HCT116 (cell line): ENCODE data around the gene PAQR6. TPM values are rescaled to one million over a fixed set of nuclear protein-coding genes. Genes with fewer than 3 reads are reported as not detected.

Experiments used
- ATAC-seq: fragments of 200-7000 bp; cut with Tn5 transposase; 2 replicates; pipeline ENCODE4 v1.9.1; 2020; ENCODE audit warnings: mild to moderate bottlenecking, moderate library complexity
- BruUV-seq: library from RNA; stranded (reverse); fragments of 400-500 nt; replicated peaks from 2 replicates; lab custom pipeline; 2021; lab: Mats Ljungman, UMichigan
- CTCF ChIA-PET: fragments of 300-600 bp; sonication (Branson Sonifier 250); formaldehyde crosslinking; loops from one replicate; lab custom pipeline; 2021; ENCODE audit warnings: antibody characterized with exemption; lab: Charles Lee
- POLR2A ChIA-PET: fragments of 300-600, 350-600 bp; sonication (Branson Sonifier 250); formaldehyde crosslinking; loops from one replicate; lab custom pipeline; 2021; ENCODE audit warnings: antibody characterized with exemption; lab: Charles Lee
- RAD21 ChIA-PET, 2 experiments: fragments of 300-600 bp; sonication (Branson Sonifier 250); formaldehyde crosslinking; loops; one replicate each; lab custom pipeline; 2023; ENCODE audit warnings: low total read pairs in 2 of 2; ENCODE audit not compliant: uncharacterized antibody in 2 of 2, unreplicated experiment in 2 of 2, low non-redundant PET in 1 of 2; lab: Charles Lee
- DNase-seq: peaks from one replicate; pipeline ENCODE4 v3.0.0-alpha.2; 2010; ENCODE audit warnings: low read depth, low spot score
- H2AFZ ChIP-seq: fragments of 200-600 bp; shearing (Covaris generic), sonication (generic); 2 replicates; pipeline ENCODE4 v1.6.1; 2017; ENCODE audit warnings: low read depth, mixed run types, mixed read lengths, antibody characterized with exemption, low read length; ENCODE audit not compliant: poor library complexity, severe bottlenecking
- H3K27ac ChIP-seq: 2 replicates; pipeline ENCODE4 v1.5.1; 2012; ENCODE audit warnings: low read depth, low read length
- H3K27me3 ChIP-seq: fragments of 200-600 bp; sonication (generic); 2 replicates; pipeline ENCODE4 v1.6.1; 2016; ENCODE audit warnings: mixed run types, low read length, mixed read lengths; ENCODE audit not compliant: insufficient read depth
- H3K36me3 ChIP-seq, 2 experiments: fragments of 200-500 bp in 1 of 2; fragments of 200-600 bp in 1 of 2; sonication (Bioruptor generic) in 1 of 2; sonication (generic) in 1 of 2; 2 replicates each; pipeline versions ENCODE4 v1.5.1 to v1.6.1; 2014 to 2016; ENCODE audit warnings: low read length in 2 of 2, inconsistent platforms in 1 of 2, mixed read lengths in 1 of 2, mixed run types in 1 of 2; ENCODE audit not compliant: insufficient read depth in 2 of 2, control insufficient read depth in 1 of 2
- H3K4me1 ChIP-seq, 2 experiments: fragments of 200-600 bp in 1 of 2; sonication (generic) in 1 of 2; 2 replicates each; pipeline versions ENCODE4 v1.5.1 to v1.6.1; 2012 to 2017; ENCODE audit warnings: low read length in 2 of 2, inconsistent platforms in 1 of 2, mild to moderate bottlenecking in 1 of 2, mixed read lengths in 1 of 2, mixed run types in 1 of 2, moderate library complexity in 1 of 2; ENCODE audit not compliant: insufficient read depth in 2 of 2, control insufficient read depth in 1 of 2
- H3K4me2 ChIP-seq: fragments of 200-600 bp; sonication (generic); 2 replicates; pipeline ENCODE4 v1.6.1; 2017; ENCODE audit warnings: mixed run types, low read length, mixed read lengths
- H3K4me3 ChIP-seq, 2 experiments: fragments of 200-600 bp in 1 of 2; sonication (generic) in 1 of 2; replicated peaks in 1 of 2; 2 replicates each; pipeline ENCODE4 v1.5.1; 2011 to 2016; ENCODE audit warnings: low read length in 2 of 2, control low read depth in 1 of 2, low read depth in 1 of 2, mild to moderate bottlenecking in 1 of 2, mixed read lengths in 1 of 2, mixed run types in 1 of 2
- H3K79me2 ChIP-seq: fragments of 200-600 bp; sonication (generic); 2 replicates; pipeline ENCODE4 v1.6.1; 2017; ENCODE audit warnings: mild to moderate bottlenecking, mixed run types, low read length, moderate library complexity, mixed read lengths; ENCODE audit not compliant: insufficient read depth
- H3K9ac ChIP-seq: fragments of 200-600 bp; sonication (generic); 2 replicates; pipeline ENCODE4 v1.6.1; 2016; ENCODE audit warnings: low read length, mixed read lengths
- H3K9me2 ChIP-seq: fragments of 200-600 bp; sonication (generic), shearing (Covaris generic); 2 replicates; pipeline ENCODE4 v1.6.1; 2017; ENCODE audit warnings: mixed run types, mild to moderate bottlenecking, moderate library complexity; ENCODE audit not compliant: insufficient read depth
- H3K9me3 ChIP-seq, 2 experiments: fragments of 200-500 bp in 1 of 2; fragments of 200-600 bp in 1 of 2; sonication (Bioruptor generic) in 1 of 2; sonication (generic) in 1 of 2; 2 replicates each; pipeline ENCODE4 v1.6.1; 2014 to 2017; ENCODE audit warnings: low read length in 2 of 2, mixed read lengths in 2 of 2, inconsistent platforms in 1 of 2, low read depth in 1 of 2, mild to moderate bottlenecking in 1 of 2, mixed run types in 1 of 2, moderate library complexity in 1 of 2; ENCODE audit not compliant: control insufficient read depth in 1 of 2, insufficient read depth in 1 of 2
- H4K20me1 ChIP-seq: fragments of 200-600 bp; sonication (generic), shearing (Covaris generic); 2 replicates; pipeline ENCODE4 v1.6.1; 2017; ENCODE audit warnings: mixed run types, mild to moderate bottlenecking, moderate library complexity; ENCODE audit not compliant: insufficient read depth
- CBX3 ChIP-seq: IDR thresholded peaks from 2 replicates; pipeline ENCODE4 v1.6.1; 2012; ENCODE audit warnings: low read depth
- ELF1 ChIP-seq: IDR thresholded peaks from 2 replicates; pipeline ENCODE4 v1.6.1; 2012; ENCODE audit warnings: low read depth, borderline replicate concordance
- EZH2 ChIP-seq: fragments of 200-600 bp; sonication (generic); IDR thresholded peaks from 2 replicates; pipeline ENCODE4 v1.6.1; 2017; ENCODE audit warnings: antibody characterized with exemption, mixed run types
- POLR2AphosphoS5 ChIP-seq: IDR thresholded peaks from 2 replicates; pipeline ENCODE4 v1.6.1; 2011; ENCODE audit warnings: mild to moderate bottlenecking, low read depth, low read length, moderate library complexity
- RAD21 ChIP-seq: IDR thresholded peaks from 2 replicates; pipeline ENCODE4 v1.6.1; 2012; ENCODE audit warnings: low read depth, mild to moderate bottlenecking
- SIN3A ChIP-seq: IDR thresholded peaks from 2 replicates; pipeline ENCODE4 v1.6.1; 2012; ENCODE audit warnings: low read depth
- SP1 ChIP-seq: IDR thresholded peaks from 2 replicates; pipeline ENCODE4 v1.6.1; 2012; ENCODE audit warnings: low read depth
- SRF ChIP-seq: IDR thresholded peaks from 2 replicates; pipeline ENCODE4 v1.6.1; 2012; ENCODE audit warnings: low read depth
- TCF7L2 ChIP-seq: IDR thresholded peaks from 2 replicates; pipeline ENCODE4 v1.7.0; 2011; ENCODE audit warnings: borderline replicate concordance, inconsistent platforms; ENCODE audit not compliant: insufficient read depth, insufficient read length; ENCODE audit errors: extremely low read depth
- YY1 ChIP-seq: IDR thresholded peaks from 2 replicates; pipeline ENCODE4 v1.6.1; 2011; ENCODE audit warnings: low read length, low read depth, moderate library complexity, mild to moderate bottlenecking; ENCODE audit not compliant: insufficient replicate concordance; ENCODE audit errors: extremely low read depth
- ZFX ChIP-seq: fragments of 450-650 bp; IDR thresholded peaks from 2 replicates; pipeline ENCODE4 v1.6.1; 2017
- intact Hi-C: fragments of 100-400 bp; cut with micrococcal nuclease; formaldehyde crosslinking; loops from 2 replicates; pipeline ENCODE4 v1.10.0; 2022
- total RNA-seq: library from RNA; stranded (reverse); gene quantifications from one replicate; pipeline ENCODE4 v1.2.1, GENCODE V29; 2021; ENCODE audit not compliant: unreplicated experiment
- TF ChIP-seq, protein P1 (sequence below), 3 experiments: fragments of 200-600 bp in 1 of 3; sonication (generic) in 1 of 3; IDR thresholded peaks in 2 of 3; conservative IDR thresholded peaks in 1 of 3; 2 replicates each; pipeline ENCODE4 v1.5.1; 2012 to 2017; ENCODE audit warnings: low read depth in 2 of 3, low read length in 2 of 3, antibody characterized with exemption in 1 of 3, borderline replicate concordance in 1 of 3, control low read depth in 1 of 3, mild to moderate bottlenecking in 1 of 3, mixed read lengths in 1 of 3, mixed run types in 1 of 3, moderate library complexity in 1 of 3; ENCODE audit not compliant: insufficient read depth in 1 of 3
- TF ChIP-seq, protein P2 (sequence below): IDR thresholded peaks from 2 replicates; pipeline ENCODE4 v1.6.1; 2012
- TF ChIP-seq, protein P3 (sequence below): IDR thresholded peaks from 2 replicates; pipeline ENCODE4 v1.6.1; 2012; ENCODE audit warnings: low read depth

The PAQR6 gene
- total RNA-seq, 1 experiment from 2014 or later, result 10.9 TPM

DNA sequence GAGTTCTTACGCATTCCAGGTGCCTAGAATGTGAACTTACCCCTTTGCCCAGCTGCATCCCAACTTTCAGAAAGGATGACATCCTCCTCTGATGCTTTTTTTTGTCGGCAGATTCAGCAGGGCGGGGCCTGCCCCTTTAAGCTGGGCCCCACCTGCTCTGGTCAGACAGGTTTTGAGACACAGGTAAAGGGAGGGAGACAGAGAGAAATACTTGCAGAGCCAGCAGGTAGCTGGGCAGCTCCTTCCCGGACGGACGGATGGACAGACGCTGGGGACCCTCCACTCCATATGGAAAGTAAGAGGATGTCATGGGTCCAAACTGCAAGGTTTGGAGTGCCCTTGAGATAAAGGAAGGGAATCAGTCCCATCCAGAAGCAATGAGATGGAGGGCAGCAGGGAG, 36.3 kb upstream of the PAQR6 start, which contains the start of gene TMEM79:
TMEM79 (plus strand) TSS at position 214 of the 400 bp plus-strand sequence. CDS start 902 bp downstream, outside the sequence.
- no peak for ATAC-seq
- intact Hi-C loops, result no loop called here
- H2AFZ ChIP-seq, result no peak within 1 kb of the TSS
- RAD21 ChIA-PET, result no interaction called here
- no TSS peak for BruUV-seq
- peak within 1 kb of the TSS; percentile 90 for H3K27ac ChIP-seq
- TF ChIP-seq SP1 (peak; percentile 28; the same call in 1 of the 2 replicates), SIN3A (no peak)
- TF ChIP-seq, all 23 proteins: peak for 1
- H4K20me1 ChIP-seq, result peaks cover 10% of the 10 kb centered on the region; the same call in 1 of the 2 replicates
- POLR2A ChIA-PET, result no interaction called here
- DNase-seq, result no peak
- H3K4me1 ChIP-seq, result peaks cover 25 to 27% of the 10 kb centered on the region in 2 experiments
- peak within 1 kb of the TSS; percentile 91 for H3K4me2 ChIP-seq
- CTCF ChIA-PET, result interaction anchor here (2.3 kb wide), 1 partner anchor 35 kb away, joined by 6 read pairs; no protein-coding TSS in a partner anchor
- peak within 1 kb of the TSS; percentile 77 to 96 for H3K4me3 ChIP-seq
- H3K9me2 ChIP-seq, result no peaks in the 10 kb centered on the region
- H3K36me3 ChIP-seq, result peaks cover 2 to 13% of the 10 kb centered on the region in 2 experiments; a peak in 3 of 4 replicates
- no peaks in the 10 kb centered on the region for H3K27me3 ChIP-seq
- peak within 1 kb of the TSS; percentile 98 for H3K9ac ChIP-seq
- peaks cover 44% of the 10 kb centered on the region for H3K79me2 ChIP-seq
- H3K9me3 ChIP-seq, result no peaks in the 10 kb centered on the region

DNA sequence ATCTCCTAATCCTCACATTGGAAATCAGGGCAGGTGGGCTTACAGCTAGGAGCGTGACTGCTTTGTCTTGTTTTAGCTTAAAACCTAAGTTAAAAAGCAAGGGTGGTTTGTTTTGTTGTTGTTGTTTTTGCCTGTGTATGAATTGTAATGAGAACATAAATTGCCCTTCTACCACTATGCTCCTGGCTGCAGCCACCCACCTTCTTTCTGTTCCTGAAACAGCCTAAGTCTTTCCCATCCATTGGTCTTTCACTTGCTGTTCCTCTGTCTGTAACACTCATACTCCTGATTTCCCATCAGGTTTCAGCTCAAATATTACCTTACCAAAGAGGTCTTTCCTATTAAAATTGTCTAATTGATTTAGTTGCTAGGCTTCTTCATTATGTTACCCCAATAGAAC, 35.7 kb upstream of the PAQR6 start:
- ChIA-PET CTCF (interaction anchor here (2.3 kb wide), 1 partner anchor 36 kb away, joined by 6 read pairs; no protein-coding TSS in a partner anchor), POLR2A (interaction anchor here (1.3 to 1.8 kb wide), 3 partner anchors 12 to 174 kb away, joined by 3 to 5 read pairs (median 5); partner anchors contain the start of genes GLMP and PMF1), RAD21 (no interaction called here)
- no peak for ATAC-seq
- DNase-seq, result no peak
- Histone ChIP-seq H3K79me2 (peaks cover 50% of the 10 kb centered on the region), H3K9me2 (no peaks in the 10 kb centered on the region), H3K27me3 (no peaks in the 10 kb centered on the region), H3K36me3 (peaks cover 8 to 19% of the 10 kb centered on the region in 2 experiments; a peak in 3 of 4 replicates), H3K9ac (peak overlapping the region; percentile 98), H3K9me3 (no peaks in the 10 kb centered on the region), H3K4me3 (peak overlapping the region; percentile 77 to 96), H3K4me2 (peak overlapping the region; percentile 91), H3K4me1 (peaks cover 25 to 27% of the 10 kb centered on the region in 2 experiments), H2AFZ (no peak overlapping the region), H3K27ac (peak overlapping the region; percentile 90), H4K20me1 (peaks cover 10% of the 10 kb centered on the region; the same call in 1 of the 2 replicates)
- intact Hi-C loops, result loop anchor here (2.0 kb wide), 1 partner anchor 55 kb away; the partner anchor contains the start of genes CCT3 and TSACC
- BruUV-seq, result no TSS peak
- TF ChIP-seq RAD21, result no peak
- TF ChIP-seq CBX3, result no peak
- no peak for TF ChIP-seq SIN3A
- TF ChIP-seq, protein P1, sequence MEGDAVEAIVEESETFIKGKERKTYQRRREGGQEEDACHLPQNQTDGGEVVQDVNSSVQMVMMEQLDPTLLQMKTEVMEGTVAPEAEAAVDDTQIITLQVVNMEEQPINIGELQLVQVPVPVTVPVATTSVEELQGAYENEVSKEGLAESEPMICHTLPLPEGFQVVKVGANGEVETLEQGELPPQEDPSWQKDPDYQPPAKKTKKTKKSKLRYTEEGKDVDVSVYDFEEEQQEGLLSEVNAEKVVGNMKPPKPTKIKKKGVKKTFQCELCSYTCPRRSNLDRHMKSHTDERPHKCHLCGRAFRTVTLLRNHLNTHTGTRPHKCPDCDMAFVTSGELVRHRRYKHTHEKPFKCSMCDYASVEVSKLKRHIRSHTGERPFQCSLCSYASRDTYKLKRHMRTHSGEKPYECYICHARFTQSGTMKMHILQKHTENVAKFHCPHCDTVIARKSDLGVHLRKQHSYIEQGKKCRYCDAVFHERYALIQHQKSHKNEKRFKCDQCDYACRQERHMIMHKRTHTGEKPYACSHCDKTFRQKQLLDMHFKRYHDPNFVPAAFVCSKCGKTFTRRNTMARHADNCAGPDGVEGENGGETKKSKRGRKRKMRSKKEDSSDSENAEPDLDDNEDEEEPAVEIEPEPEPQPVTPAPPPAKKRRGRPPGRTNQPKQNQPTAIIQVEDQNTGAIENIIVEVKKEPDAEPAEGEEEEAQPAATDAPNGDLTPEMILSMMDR (IDR thresholded peaks at IDR 0.05 in 2 of 3, conservative IDR thresholded peaks at IDR 0.05 in 1 of 3; ENCODE audit: borderline replicate concordance in 1 of 3, insufficient read depth in 1 of 3, low read depth in 2 of 3, low read length in 2 of 3), result no peak
- no peak for TF ChIP-seq ELF1
- TF ChIP-seq EZH2, result no peak
- TF ChIP-seq POLR2AphosphoS5, result no peak
- TF ChIP-seq, protein P2, sequence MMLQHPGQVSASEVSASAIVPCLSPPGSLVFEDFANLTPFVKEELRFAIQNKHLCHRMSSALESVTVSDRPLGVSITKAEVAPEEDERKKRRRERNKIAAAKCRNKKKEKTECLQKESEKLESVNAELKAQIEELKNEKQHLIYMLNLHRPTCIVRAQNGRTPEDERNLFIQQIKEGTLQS, result no peak
- no peak for TF ChIP-seq SRF
- TF ChIP-seq ZFX, result no peak
- TF ChIP-seq TCF7L2, result no peak
- TF ChIP-seq, protein P3, sequence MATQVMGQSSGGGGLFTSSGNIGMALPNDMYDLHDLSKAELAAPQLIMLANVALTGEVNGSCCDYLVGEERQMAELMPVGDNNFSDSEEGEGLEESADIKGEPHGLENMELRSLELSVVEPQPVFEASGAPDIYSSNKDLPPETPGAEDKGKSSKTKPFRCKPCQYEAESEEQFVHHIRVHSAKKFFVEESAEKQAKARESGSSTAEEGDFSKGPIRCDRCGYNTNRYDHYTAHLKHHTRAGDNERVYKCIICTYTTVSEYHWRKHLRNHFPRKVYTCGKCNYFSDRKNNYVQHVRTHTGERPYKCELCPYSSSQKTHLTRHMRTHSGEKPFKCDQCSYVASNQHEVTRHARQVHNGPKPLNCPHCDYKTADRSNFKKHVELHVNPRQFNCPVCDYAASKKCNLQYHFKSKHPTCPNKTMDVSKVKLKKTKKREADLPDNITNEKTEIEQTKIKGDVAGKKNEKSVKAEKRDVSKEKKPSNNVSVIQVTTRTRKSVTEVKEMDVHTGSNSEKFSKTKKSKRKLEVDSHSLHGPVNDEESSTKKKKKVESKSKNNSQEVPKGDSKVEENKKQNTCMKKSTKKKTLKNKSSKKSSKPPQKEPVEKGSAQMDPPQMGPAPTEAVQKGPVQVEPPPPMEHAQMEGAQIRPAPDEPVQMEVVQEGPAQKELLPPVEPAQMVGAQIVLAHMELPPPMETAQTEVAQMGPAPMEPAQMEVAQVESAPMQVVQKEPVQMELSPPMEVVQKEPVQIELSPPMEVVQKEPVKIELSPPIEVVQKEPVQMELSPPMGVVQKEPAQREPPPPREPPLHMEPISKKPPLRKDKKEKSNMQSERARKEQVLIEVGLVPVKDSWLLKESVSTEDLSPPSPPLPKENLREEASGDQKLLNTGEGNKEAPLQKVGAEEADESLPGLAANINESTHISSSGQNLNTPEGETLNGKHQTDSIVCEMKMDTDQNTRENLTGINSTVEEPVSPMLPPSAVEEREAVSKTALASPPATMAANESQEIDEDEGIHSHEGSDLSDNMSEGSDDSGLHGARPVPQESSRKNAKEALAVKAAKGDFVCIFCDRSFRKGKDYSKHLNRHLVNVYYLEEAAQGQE, result no peak
- TF ChIP-seq YY1, result no peak
